ENCODE data around the gene KRT7.

DNA sequence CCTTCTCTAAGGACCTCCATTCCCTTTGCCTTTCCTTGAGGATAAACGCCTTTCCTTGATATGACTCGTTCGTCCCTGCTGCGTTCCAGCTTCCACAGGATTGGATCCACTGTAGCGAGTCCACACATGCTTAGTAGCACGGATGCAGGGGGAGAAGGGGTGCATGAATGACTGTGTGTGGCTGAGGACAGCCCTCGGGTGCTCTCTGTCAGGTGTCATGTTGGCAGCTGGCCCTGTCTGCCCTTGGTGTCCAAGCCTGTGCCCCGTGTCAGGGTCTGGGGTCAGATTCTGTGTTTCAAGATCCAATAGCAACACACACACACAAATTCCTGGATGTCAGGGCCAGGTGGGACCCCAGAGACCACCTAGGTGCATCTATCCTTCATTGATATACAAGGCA lies 23.7 kb upstream of the KRT7 start:
- no peak for TF ChIP-seq POLR2A (IDR thresholded peaks at IDR 0.05; ENCODE audit: low read depth, low read length)
- no peak for TF ChIP-seq POLR2AphosphoS5 (IDR thresholded peaks at IDR 0.05; ENCODE audit: low read depth, low read length)
- no peak for TF ChIP-seq TAF1 (IDR thresholded peaks at IDR 0.05; ENCODE audit: low read depth, low read length)
